Fibroblast of the aortic adventitia (primary cell): ENCODE measurements around the gene BORA. TPM values are rescaled to one million over a fixed set of nuclear protein-coding genes. Genes with fewer than 3 reads are reported as not detected.
"Not testable (repeated sequence)": the region's sequence is repeated elsewhere in the genome, so short reads cannot be mapped to it uniquely, and the experiment has no call there.

Experiments used
- DNase-seq: peaks from one replicate; pipeline ENCODE4 v3.0.0-alpha.2; 2010; ENCODE audit warnings: low read depth
- H3K4me3 ChIP-seq: 2 replicates; pipeline ENCODE4 v1.5.1; 2011; ENCODE audit warnings: low read depth, mild to moderate bottlenecking, control low read depth, low read length, moderate library complexity
- total RNA-seq: library from RNA; depleted of rRNA; stranded (reverse); fragments of >200 nt; gene quantifications from 2 replicates; pipeline ENCODE4 v1.2.3, GENCODE V29; 2012; ENCODE audit warnings: low replicate concordance
- TF ChIP-seq, protein P1 (sequence below): IDR thresholded peaks from 2 replicates; pipeline ENCODE4 v1.5.1; 2011; ENCODE audit warnings: mild to moderate bottlenecking, low read length, control low read depth, inconsistent platforms; ENCODE audit not compliant: insufficient read depth

The BORA gene
- total RNA-seq, 1 donor = 7.0 TPM

- TF ChIP-seq, protein P1, sequence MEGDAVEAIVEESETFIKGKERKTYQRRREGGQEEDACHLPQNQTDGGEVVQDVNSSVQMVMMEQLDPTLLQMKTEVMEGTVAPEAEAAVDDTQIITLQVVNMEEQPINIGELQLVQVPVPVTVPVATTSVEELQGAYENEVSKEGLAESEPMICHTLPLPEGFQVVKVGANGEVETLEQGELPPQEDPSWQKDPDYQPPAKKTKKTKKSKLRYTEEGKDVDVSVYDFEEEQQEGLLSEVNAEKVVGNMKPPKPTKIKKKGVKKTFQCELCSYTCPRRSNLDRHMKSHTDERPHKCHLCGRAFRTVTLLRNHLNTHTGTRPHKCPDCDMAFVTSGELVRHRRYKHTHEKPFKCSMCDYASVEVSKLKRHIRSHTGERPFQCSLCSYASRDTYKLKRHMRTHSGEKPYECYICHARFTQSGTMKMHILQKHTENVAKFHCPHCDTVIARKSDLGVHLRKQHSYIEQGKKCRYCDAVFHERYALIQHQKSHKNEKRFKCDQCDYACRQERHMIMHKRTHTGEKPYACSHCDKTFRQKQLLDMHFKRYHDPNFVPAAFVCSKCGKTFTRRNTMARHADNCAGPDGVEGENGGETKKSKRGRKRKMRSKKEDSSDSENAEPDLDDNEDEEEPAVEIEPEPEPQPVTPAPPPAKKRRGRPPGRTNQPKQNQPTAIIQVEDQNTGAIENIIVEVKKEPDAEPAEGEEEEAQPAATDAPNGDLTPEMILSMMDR = no peak
- no peak for DNase-seq
- H3K4me3 ChIP-seq = no peak overlapping the region
Observed at GRCh38 chr13:72757792-72758535, 30.2 kb downstream of the BORA start.

DNA sequence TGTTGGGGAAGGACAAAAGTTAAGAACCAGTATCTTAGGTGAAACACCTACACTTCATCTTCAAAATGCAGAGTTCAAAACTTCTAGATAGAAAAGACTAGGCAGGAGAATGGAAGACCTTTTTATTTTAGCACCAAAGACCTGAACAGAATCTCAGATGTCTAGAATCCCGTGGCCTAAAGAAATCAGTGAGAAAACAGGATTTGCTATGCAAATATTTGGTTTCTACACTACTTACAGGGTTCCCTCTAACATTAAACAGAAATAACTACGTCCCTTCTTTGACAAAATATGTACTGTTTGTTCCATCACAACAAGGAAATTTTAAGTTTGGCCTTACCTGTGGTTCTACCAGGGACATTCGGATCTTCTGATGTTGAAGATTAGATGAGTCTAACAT, 32.5 kb downstream of the BORA start:
- DNase-seq = no peak
- no peak overlapping the region for H3K4me3 ChIP-seq
- TF ChIP-seq, protein P1 = no peak

DNA sequence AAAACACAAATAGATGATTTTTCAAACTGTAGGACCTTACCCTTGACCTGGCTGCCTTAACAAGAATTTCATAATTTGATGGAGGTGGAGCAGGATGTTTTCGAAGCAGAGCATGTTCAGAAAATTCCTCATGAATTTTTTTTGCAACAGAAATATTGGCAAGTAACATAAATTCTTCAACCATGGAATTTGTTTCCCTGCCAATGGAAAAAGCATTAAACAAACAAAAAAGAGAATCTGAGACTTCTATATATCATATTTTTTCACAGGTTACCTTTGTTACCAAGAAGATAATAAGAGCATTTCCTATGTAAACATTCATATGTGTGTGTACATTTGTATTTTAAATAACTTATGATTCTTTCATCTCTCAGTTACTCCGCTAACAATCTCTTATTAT, 35.7 kb downstream of the BORA start:
- TF ChIP-seq, protein P1 = no peak
- DNase-seq = peak; percentile 52
- no peak overlapping the region for H3K4me3 ChIP-seq

- no peak overlapping the region for H3K4me3 ChIP-seq
- TF ChIP-seq, protein P1 = no peak
- DNase-seq = peak; percentile 5
Observed at GRCh38 chr13:72774019-72774418, 46.3 kb downstream of the BORA start.

GRCh38 chr13:72781451-72782439, 54.0 kb downstream of the BORA start, which contains the start of the genes DIS3 and PIBF1:
Gene DIS3, minus strand, starts transcription at chr13:72781900. Its CDS starts 68 bp downstream, at chr13:72781832.
Gene PIBF1, plus strand, starts transcription at chr13:72782133. Its CDS starts 1,337 bp downstream, at chr13:72783470.
- peak within 1 kb of the TSS; percentile 76 for H3K4me3 ChIP-seq
- TF ChIP-seq, protein P1 = no peak
- peak; percentile 97 for DNase-seq

GRCh38 chr13:72782717-72783116, 55.0 kb downstream of the BORA start:
- DNase-seq = peak; percentile 25
- TF ChIP-seq, protein P1 = no peak
- H3K4me3 ChIP-seq = peak overlapping the region; percentile 76

DNA sequence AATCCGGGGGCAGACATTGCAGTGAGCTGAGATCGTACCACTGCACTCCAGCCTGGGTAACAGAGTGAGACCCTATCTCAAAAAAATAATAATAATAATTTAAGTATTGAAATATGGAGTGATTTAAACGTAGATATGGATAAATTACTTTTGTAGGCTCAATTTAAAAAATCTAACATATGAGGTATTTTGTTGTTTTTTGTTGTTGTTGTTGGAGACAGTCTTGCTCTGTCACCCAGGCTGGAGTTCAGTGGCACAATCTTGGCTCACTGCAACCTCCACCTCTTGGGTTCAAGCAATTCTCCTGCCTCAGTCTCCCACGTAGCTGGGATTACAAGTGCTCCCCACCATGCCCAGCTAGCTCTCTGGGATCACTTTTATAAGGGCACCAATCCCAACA, 57.0 kb downstream of the BORA start:
- DNase-seq, H3K4me3 ChIP-seq: not testable (repeated sequence)
